ENCODE data around the gene DNMT3A.

GRCh38 chr2:25313711-25314513, 27.8 kb downstream of the DNMT3A start:
- TF ChIP-seq SP1 (IDR thresholded peaks at IDR 0.05) (no peak), ELF4 (IDR thresholded peaks at IDR 0.05) (no peak), LEF1 (IDR thresholded peaks at IDR 0.05; ENCODE audit: borderline replicate concordance) (no peak), PKNOX1 (IDR thresholded peaks at IDR 0.05) (no peak), FOXA1 (IDR thresholded peaks at IDR 0.05) (no peak), TARDBP (IDR thresholded peaks at IDR 0.05) (no peak), BHLHE40 (IDR thresholded peaks at IDR 0.05; ENCODE audit: borderline replicate concordance) (no peak), FOXM1 (IDR thresholded peaks at IDR 0.05; ENCODE audit: borderline replicate concordance) (no peak), FOXK2 (IDR thresholded peaks at IDR 0.05) (no peak), SUZ12 (IDR thresholded peaks at IDR 0.05) (no peak), ZNF384 (IDR thresholded peaks at IDR 0.05) (no peak), ARNT (IDR thresholded peaks at IDR 0.05) (no peak), NFRKB (IDR thresholded peaks at IDR 0.05) (no peak), HDGF (IDR thresholded peaks at IDR 0.05; ENCODE audit: borderline replicate concordance) (no peak)

All from HEK293T (cell line).